ENCODE measurements around the gene KIF5C.

GRCh38 chr2:148955798-148956197 is 80.8 kb downstream of the KIF5C start:
- TF ChIP-seq POLR2AphosphoS5 (IDR thresholded peaks at IDR 0.05; ENCODE audit: insufficient read depth in 1 of 2, low read depth in 1 of 2) (no peak), CTCF (IDR thresholded peaks at IDR 0.05) (no peak), POLR2A (IDR thresholded peaks at IDR 0.05) (no peak)
